ENCODE data around the gene PTPRT.

GRCh38 chr20:42161228-42161829 lies 1028.4 kb downstream of the PTPRT start:
- TF ChIP-seq POLR2A (IDR thresholded peaks at IDR 0.05), result no peak
- TF ChIP-seq CTCF (IDR thresholded peaks at IDR 0.05), result no peak
- TF ChIP-seq POLR2AphosphoS5 (IDR thresholded peaks at IDR 0.05), result no peak

All from transverse colon (tissue), 4 donors.